ENCODE data around the gene ABCF3. TPM values are rescaled to one million over a fixed set of nuclear protein-coding genes. Genes with fewer than 3 reads are reported as not detected.

Gene ABCF3
- total RNA-seq, 1 experiment from 2014 or later, result 68.8 TPM

- Histone ChIP-seq H3K36me3 (ENCODE audit: control insufficient read depth, insufficient read depth, low read length) (no peaks in the 10 kb centered on the region; the same call in 1 of the 2 replicates), H3K27me3 (replicated peaks; ENCODE audit: control insufficient read depth, insufficient read depth, low read length) (no peaks in the 10 kb centered on the region), H3K4me3 (ENCODE audit: low read depth, low read length) (no peak overlapping the region), H3K4me1 (no peaks in the 10 kb centered on the region), H3K9me3 (no peaks in the 10 kb centered on the region)
- Mint-ChIP-seq H3K36me3 (ENCODE audit: insufficient read depth, unreplicated experiment) (peaks cover 53% of the 10 kb centered on the region), H3K27me3 (ENCODE audit: insufficient read depth, unreplicated experiment) (no peaks in the 10 kb centered on the region), H3K4me3 (ENCODE audit: unreplicated experiment) (no peak overlapping the region), H3K9me3 (ENCODE audit: unreplicated experiment) (no peaks in the 10 kb centered on the region), H3K4me1 (ENCODE audit: low read depth, unreplicated experiment) (peaks cover 6% of the 10 kb centered on the region), H3K27ac (ENCODE audit: unreplicated experiment) (no peak overlapping the region)
- no peak for DNase-seq
- intact Hi-C loops (cut with micrococcal nuclease; ENCODE audit: unreplicated experiment), result no loop called here
- no peak for TF ChIP-seq CTCF (IDR thresholded peaks at IDR 0.05; ENCODE audit: insufficient read depth in 1 of 2, low read depth in 1 of 2, low read length in 1 of 2, severe bottlenecking in 1 of 2, unreplicated experiment in 1 of 2)
- no TSS peak for BruUV-seq (replicated peaks)
- POLR2A ChIA-PET, result no interaction called here
- CTCF ChIA-PET, result no interaction called here
Measured at GRCh38 chr3:184165543-184165942, 20.5 kb upstream of the ABCF3 start.

GRCh38 chr3:184166671-184167070 is 19.3 kb upstream of the ABCF3 start:
- Mint-ChIP-seq H3K27ac (ENCODE audit: unreplicated experiment) (no peak overlapping the region), H3K4me1 (ENCODE audit: low read depth, unreplicated experiment) (peaks cover under 1% of the 10 kb centered on the region), H3K36me3 (ENCODE audit: insufficient read depth, unreplicated experiment) (peaks cover 54% of the 10 kb centered on the region), H3K27me3 (ENCODE audit: insufficient read depth, unreplicated experiment) (no peaks in the 10 kb centered on the region), H3K9me3 (ENCODE audit: unreplicated experiment) (no peaks in the 10 kb centered on the region), H3K4me3 (ENCODE audit: unreplicated experiment) (no peak overlapping the region)
- intact Hi-C loops (cut with micrococcal nuclease; ENCODE audit: unreplicated experiment), result no loop called here
- Histone ChIP-seq H3K9me3 (no peaks in the 10 kb centered on the region), H3K36me3 (ENCODE audit: control insufficient read depth, insufficient read depth, low read length) (no peaks in the 10 kb centered on the region; the same call in 1 of the 2 replicates), H3K27me3 (replicated peaks; ENCODE audit: control insufficient read depth, insufficient read depth, low read length) (no peaks in the 10 kb centered on the region), H3K4me1 (no peaks in the 10 kb centered on the region), H3K4me3 (ENCODE audit: low read depth, low read length) (no peak overlapping the region)
- ChIA-PET POLR2A (no interaction called here), CTCF (no interaction called here)
- DNase-seq, result no peak
- TF ChIP-seq CTCF (IDR thresholded peaks at IDR 0.05; ENCODE audit: insufficient read depth in 1 of 2, low read depth in 1 of 2, low read length in 1 of 2, severe bottlenecking in 1 of 2, unreplicated experiment in 1 of 2), result no peak
- no TSS peak for BruUV-seq (replicated peaks)

GRCh38 chr3:184167786-184168185 is 18.2 kb upstream of the ABCF3 start:
- no peaks in the 10 kb centered on the region for H3K27me3 Mint-ChIP-seq (ENCODE audit: insufficient read depth, unreplicated experiment)
- intact Hi-C loops (cut with micrococcal nuclease; ENCODE audit: unreplicated experiment), result no loop called here
- POLR2A ChIA-PET, result interaction anchor here (0.5 kb wide), 1 partner anchor 834 kb away, joined by 4 read pairs; no protein-coding TSS in a partner anchor

More at GRCh38 chr3:184167786-184168185, 18.2 kb upstream of the ABCF3 start:
- Mint-ChIP-seq H3K27ac (ENCODE audit: unreplicated experiment) (no peak overlapping the region), H3K9me3 (ENCODE audit: unreplicated experiment) (no peaks in the 10 kb centered on the region), H3K4me1 (ENCODE audit: low read depth, unreplicated experiment) (peaks cover 3% of the 10 kb centered on the region), H3K4me3 (ENCODE audit: unreplicated experiment) (no peak overlapping the region), H3K36me3 (ENCODE audit: insufficient read depth, unreplicated experiment) (peaks cover 57% of the 10 kb centered on the region)
- CTCF ChIA-PET, result no interaction called here
- no TSS peak for BruUV-seq (replicated peaks)
- H3K9me3 ChIP-seq, result no peaks in the 10 kb centered on the region
- peaks cover 2% of the 10 kb centered on the region for H3K36me3 ChIP-seq (ENCODE audit: control insufficient read depth, insufficient read depth, low read length)
- H3K4me3 ChIP-seq (ENCODE audit: low read depth, low read length), result no peak overlapping the region
- no peaks in the 10 kb centered on the region for H3K27me3 ChIP-seq (replicated peaks; ENCODE audit: control insufficient read depth, insufficient read depth, low read length)
- H3K4me1 ChIP-seq, result peaks cover 7% of the 10 kb centered on the region
- DNase-seq, result no peak
- TF ChIP-seq CTCF (IDR thresholded peaks at IDR 0.05; ENCODE audit: insufficient read depth in 1 of 2, low read depth in 1 of 2, low read length in 1 of 2, severe bottlenecking in 1 of 2, unreplicated experiment in 1 of 2), result no peak
